ENCODE measurements around the gene CTNND2. TPM values are rescaled to one million over a fixed set of nuclear protein-coding genes. Genes with fewer than 3 reads are reported as not detected.

Gene CTNND2
- polyA plus RNA-seq, 1 of the 3 experiments (the other 2 are of a cell fraction) = not detected

DNA sequence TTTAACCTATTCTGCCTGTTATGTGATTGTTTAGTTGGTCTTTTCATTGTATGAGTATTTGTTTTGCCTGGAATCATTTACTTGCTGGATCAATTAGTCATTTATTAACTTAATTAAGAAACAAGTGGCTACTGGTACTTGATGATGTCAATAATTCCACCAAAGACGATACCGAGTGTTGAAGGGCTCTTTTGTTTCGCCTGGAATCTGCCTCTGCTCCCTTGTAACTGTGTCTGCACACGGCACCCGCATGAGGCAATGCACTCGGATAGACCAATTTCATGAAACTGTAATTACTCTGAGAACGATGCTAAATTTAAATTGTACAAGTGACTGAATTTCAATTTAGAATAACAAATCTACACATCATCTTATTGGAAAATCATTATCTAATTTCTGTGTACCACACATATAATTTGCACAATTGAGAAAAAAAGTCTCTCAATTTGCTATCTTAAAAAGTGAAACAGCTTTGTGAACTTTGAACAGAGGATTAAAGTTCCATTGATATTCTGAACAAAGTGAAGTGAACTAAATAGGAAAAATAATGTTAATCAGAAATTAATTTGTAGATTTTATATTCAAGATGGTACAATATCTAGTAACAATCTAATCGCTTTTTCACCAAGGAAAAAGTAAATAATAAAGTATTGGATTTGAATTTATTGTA is 143.2 kb downstream of the CTNND2 start:
- no peaks in the 10 kb centered on the region for H3K79me2 ChIP-seq (ENCODE audit: insufficient read depth)
- H3K9ac ChIP-seq = no peak overlapping the region
- H3K36me3 ChIP-seq (replicated peaks in 1 of 2; ENCODE audit: control insufficient read depth in 1 of 2, insufficient read depth in 2 of 2, low read length in 1 of 2) = no peaks in the 10 kb centered on the region
- H3K4me2 ChIP-seq = no peak overlapping the region
- H3K4me1 ChIP-seq (ENCODE audit: control insufficient read depth in 1 of 2, insufficient read depth in 2 of 2, low read depth in 1 of 2, low read length in 1 of 2) = no peaks in the 10 kb centered on the region
- H3K4me3 ChIP-seq (ENCODE audit: low read depth in 2 of 2, low read length in 1 of 2) = no peak overlapping the region
- H2AFZ ChIP-seq (ENCODE audit: low read depth) = no peak overlapping the region
- H3K9me3 ChIP-seq = no peaks in the 10 kb centered on the region
- no peaks in the 10 kb centered on the region for H3K27me3 ChIP-seq (ENCODE audit: insufficient read depth)
- H3F3A ChIP-seq (replicated peaks; ENCODE audit: insufficient read depth) = no peaks in the 10 kb centered on the region
- no peak for TF ChIP-seq IRF3 (IDR thresholded peaks at IDR 0.05; ENCODE audit: low read depth, low read length)
- no peak for TF ChIP-seq RFX5 (IDR thresholded peaks at IDR 0.05; ENCODE audit: low read length)
- TF ChIP-seq CHD2 (IDR thresholded peaks at IDR 0.05; ENCODE audit: low read length, partially characterized antibody) = no peak
- no peak for TF ChIP-seq EZH2phosphoT487 (IDR thresholded peaks at IDR 0.05; ENCODE audit: borderline replicate concordance, low read depth)
- TF ChIP-seq JUND (IDR thresholded peaks at IDR 0.05) = no peak
- TF ChIP-seq USF1 (IDR thresholded peaks at IDR 0.05; ENCODE audit: borderline replicate concordance, low read depth) = no peak
- TF ChIP-seq TEAD4 (IDR thresholded peaks at IDR 0.05; ENCODE audit: borderline replicate concordance, insufficient read depth) = no peak
- no peak for TF ChIP-seq ZBTB33 (IDR thresholded peaks at IDR 0.05; ENCODE audit: borderline replicate concordance, low read depth)
- TF ChIP-seq NRF1 (IDR thresholded peaks at IDR 0.05; ENCODE audit: low read depth, low read length) = no peak
- DNase-seq = no peak
- CTCF ChIA-PET = no interaction called here
- POLR2A ChIA-PET = no interaction called here
- 23% methylated on average over 8 of the region's 8 CpGs for WGBS (ENCODE audit: low lambda C conversion rate)
- H4K20me1 ChIP-seq (ENCODE audit: insufficient read depth) = no peaks in the 10 kb centered on the region
- no peaks in the 10 kb centered on the region for H3K9me2 ChIP-seq
- no peak overlapping the region for H3K27ac ChIP-seq (ENCODE audit: low read depth in 2 of 2, low read length in 1 of 2)

DNA sequence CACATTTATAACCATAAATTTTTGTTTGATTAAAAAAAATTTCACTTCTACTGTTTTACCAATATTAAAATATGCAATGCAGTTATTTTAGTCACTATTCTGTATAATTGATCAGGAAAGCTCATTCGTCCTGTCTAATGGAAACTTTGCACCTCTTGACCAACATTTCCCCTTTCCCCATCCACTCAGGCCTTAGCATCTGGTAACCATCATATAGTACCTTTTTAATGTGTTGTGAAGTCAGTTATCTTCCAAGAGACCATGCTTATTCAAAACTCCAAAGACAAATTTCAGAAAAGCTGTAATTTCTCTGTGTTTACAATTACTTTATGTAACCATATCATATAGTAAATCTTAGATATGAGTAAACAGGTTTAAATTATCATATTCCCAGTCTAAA is 145.9 kb downstream of the CTNND2 start:
- H3K36me3 ChIP-seq (replicated peaks in 1 of 2; ENCODE audit: control insufficient read depth in 1 of 2, insufficient read depth in 2 of 2, low read length in 1 of 2) = no peaks in the 10 kb centered on the region
- H3F3A ChIP-seq (replicated peaks; ENCODE audit: insufficient read depth) = no peaks in the 10 kb centered on the region
- CTCF ChIA-PET = no interaction called here
- H4K20me1 ChIP-seq (ENCODE audit: insufficient read depth) = no peaks in the 10 kb centered on the region
- no peak overlapping the region for H3K4me3 ChIP-seq (ENCODE audit: low read depth in 2 of 2, low read length in 1 of 2)
- H3K9ac ChIP-seq = no peak overlapping the region
- no peak overlapping the region for H2AFZ ChIP-seq (ENCODE audit: low read depth)
- H3K4me2 ChIP-seq = no peak overlapping the region
- DNase-seq = no peak
- no peaks in the 10 kb centered on the region for H3K9me3 ChIP-seq
- no peaks in the 10 kb centered on the region for H3K27me3 ChIP-seq (ENCODE audit: insufficient read depth)
- 2% methylated on average over 1 of the region's 1 CpG for WGBS (ENCODE audit: low lambda C conversion rate)
- H3K9me2 ChIP-seq = no peaks in the 10 kb centered on the region
- H3K27ac ChIP-seq (ENCODE audit: low read depth in 2 of 2, low read length in 1 of 2) = no peak overlapping the region
- POLR2A ChIA-PET = no interaction called here
- no peaks in the 10 kb centered on the region for H3K79me2 ChIP-seq (ENCODE audit: insufficient read depth)
- H3K4me1 ChIP-seq (ENCODE audit: control insufficient read depth in 1 of 2, insufficient read depth in 2 of 2, low read depth in 1 of 2, low read length in 1 of 2) = no peaks in the 10 kb centered on the region
- TF ChIP-seq MEF2A (IDR thresholded peaks at IDR 0.05; ENCODE audit: borderline replicate concordance, low read depth) (no peak), MAX (IDR thresholded peaks at IDR 0.05; ENCODE audit: low read depth) (no peak), RCOR1 (IDR thresholded peaks at IDR 0.05; ENCODE audit: low read length) (no peak), POLR2AphosphoS5 (IDR thresholded peaks at IDR 0.05; ENCODE audit: low read depth, low read length) (no peak), REST (IDR thresholded peaks at IDR 0.05; ENCODE audit: low read depth, low read length) (no peak), JUND (IDR thresholded peaks at IDR 0.05) (no peak), FOXM1 (IDR thresholded peaks at IDR 0.05; ENCODE audit: low read depth) (no peak), NRF1 (IDR thresholded peaks at IDR 0.05; ENCODE audit: low read depth, low read length) (no peak), USF1 (IDR thresholded peaks at IDR 0.05; ENCODE audit: borderline replicate concordance, low read depth) (no peak), TAF1 (IDR thresholded peaks at IDR 0.05; ENCODE audit: borderline replicate concordance, low read depth, low read length) (no peak), RAD21 (IDR thresholded peaks at IDR 0.05; ENCODE audit: low read length) (no peak), GATA2 (CRISPR knock-in tag; IDR thresholded peaks at IDR 0.05) (no peak), GABPA (IDR thresholded peaks at IDR 0.05; ENCODE audit: low read depth) (no peak)

All from SK-N-SH (cell line).